ENCODE results near the gene RAD18.

DNA sequence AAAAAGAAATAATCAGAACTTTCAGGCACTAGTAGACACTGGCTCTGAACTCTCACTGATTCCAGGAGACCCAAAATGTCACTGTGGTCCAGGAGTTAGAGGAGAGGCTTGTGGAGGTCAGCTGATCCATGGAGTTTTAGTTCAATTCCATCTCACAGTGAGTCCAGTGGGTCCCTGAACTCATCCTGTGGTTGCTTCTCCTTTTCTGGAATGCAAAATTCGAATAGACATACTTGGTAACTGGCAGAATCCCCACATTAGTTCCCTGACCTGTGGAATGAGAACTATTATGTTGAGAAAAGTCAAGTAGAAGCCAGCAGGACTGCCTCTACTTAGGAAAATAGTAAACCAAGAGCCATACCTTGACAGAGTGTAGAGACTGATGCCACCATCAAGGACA is 106.6 kb downstream of the RAD18 start:
- TF ChIP-seq MEF2A (IDR thresholded peaks at IDR 0.05; ENCODE audit: borderline replicate concordance, low read depth) = no peak
- TF ChIP-seq, protein P1, sequence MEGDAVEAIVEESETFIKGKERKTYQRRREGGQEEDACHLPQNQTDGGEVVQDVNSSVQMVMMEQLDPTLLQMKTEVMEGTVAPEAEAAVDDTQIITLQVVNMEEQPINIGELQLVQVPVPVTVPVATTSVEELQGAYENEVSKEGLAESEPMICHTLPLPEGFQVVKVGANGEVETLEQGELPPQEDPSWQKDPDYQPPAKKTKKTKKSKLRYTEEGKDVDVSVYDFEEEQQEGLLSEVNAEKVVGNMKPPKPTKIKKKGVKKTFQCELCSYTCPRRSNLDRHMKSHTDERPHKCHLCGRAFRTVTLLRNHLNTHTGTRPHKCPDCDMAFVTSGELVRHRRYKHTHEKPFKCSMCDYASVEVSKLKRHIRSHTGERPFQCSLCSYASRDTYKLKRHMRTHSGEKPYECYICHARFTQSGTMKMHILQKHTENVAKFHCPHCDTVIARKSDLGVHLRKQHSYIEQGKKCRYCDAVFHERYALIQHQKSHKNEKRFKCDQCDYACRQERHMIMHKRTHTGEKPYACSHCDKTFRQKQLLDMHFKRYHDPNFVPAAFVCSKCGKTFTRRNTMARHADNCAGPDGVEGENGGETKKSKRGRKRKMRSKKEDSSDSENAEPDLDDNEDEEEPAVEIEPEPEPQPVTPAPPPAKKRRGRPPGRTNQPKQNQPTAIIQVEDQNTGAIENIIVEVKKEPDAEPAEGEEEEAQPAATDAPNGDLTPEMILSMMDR (IDR thresholded peaks at IDR 0.05) = no peak
- no peak for TF ChIP-seq POLR2AphosphoS5 (IDR thresholded peaks at IDR 0.05; ENCODE audit: low read depth, low read length)
- TF ChIP-seq TEAD4 (IDR thresholded peaks at IDR 0.05; ENCODE audit: borderline replicate concordance, insufficient read depth) = no peak
- no peak for TF ChIP-seq EP300 (IDR thresholded peaks at IDR 0.05; ENCODE audit: borderline replicate concordance in 1 of 2, low read depth in 1 of 2, low read length in 1 of 2)
- TF ChIP-seq SMC3 (IDR thresholded peaks at IDR 0.05; ENCODE audit: low read depth, low read length) = no peak
- TF ChIP-seq TAF1 (IDR thresholded peaks at IDR 0.05; ENCODE audit: borderline replicate concordance, low read depth, low read length) = no peak
- TF ChIP-seq, protein P2, sequence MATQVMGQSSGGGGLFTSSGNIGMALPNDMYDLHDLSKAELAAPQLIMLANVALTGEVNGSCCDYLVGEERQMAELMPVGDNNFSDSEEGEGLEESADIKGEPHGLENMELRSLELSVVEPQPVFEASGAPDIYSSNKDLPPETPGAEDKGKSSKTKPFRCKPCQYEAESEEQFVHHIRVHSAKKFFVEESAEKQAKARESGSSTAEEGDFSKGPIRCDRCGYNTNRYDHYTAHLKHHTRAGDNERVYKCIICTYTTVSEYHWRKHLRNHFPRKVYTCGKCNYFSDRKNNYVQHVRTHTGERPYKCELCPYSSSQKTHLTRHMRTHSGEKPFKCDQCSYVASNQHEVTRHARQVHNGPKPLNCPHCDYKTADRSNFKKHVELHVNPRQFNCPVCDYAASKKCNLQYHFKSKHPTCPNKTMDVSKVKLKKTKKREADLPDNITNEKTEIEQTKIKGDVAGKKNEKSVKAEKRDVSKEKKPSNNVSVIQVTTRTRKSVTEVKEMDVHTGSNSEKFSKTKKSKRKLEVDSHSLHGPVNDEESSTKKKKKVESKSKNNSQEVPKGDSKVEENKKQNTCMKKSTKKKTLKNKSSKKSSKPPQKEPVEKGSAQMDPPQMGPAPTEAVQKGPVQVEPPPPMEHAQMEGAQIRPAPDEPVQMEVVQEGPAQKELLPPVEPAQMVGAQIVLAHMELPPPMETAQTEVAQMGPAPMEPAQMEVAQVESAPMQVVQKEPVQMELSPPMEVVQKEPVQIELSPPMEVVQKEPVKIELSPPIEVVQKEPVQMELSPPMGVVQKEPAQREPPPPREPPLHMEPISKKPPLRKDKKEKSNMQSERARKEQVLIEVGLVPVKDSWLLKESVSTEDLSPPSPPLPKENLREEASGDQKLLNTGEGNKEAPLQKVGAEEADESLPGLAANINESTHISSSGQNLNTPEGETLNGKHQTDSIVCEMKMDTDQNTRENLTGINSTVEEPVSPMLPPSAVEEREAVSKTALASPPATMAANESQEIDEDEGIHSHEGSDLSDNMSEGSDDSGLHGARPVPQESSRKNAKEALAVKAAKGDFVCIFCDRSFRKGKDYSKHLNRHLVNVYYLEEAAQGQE (IDR thresholded peaks at IDR 0.05; ENCODE audit: low read depth, low read length) = no peak
- no peak for TF ChIP-seq GABPA (IDR thresholded peaks at IDR 0.05; ENCODE audit: low read depth)
- TF ChIP-seq, protein P3, sequence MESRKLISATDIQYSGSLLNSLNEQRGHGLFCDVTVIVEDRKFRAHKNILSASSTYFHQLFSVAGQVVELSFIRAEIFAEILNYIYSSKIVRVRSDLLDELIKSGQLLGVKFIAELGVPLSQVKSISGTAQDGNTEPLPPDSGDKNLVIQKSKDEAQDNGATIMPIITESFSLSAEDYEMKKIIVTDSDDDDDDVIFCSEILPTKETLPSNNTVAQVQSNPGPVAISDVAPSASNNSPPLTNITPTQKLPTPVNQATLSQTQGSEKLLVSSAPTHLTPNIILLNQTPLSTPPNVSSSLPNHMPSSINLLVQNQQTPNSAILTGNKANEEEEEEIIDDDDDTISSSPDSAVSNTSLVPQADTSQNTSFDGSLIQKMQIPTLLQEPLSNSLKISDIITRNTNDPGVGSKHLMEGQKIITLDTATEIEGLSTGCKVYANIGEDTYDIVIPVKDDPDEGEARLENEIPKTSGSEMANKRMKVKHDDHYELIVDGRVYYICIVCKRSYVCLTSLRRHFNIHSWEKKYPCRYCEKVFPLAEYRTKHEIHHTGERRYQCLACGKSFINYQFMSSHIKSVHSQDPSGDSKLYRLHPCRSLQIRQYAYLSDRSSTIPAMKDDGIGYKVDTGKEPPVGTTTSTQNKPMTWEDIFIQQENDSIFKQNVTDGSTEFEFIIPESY (IDR thresholded peaks at IDR 0.05; ENCODE audit: borderline replicate concordance, low read depth) = no peak

Data from SK-N-SH (cell line).